AG09309 (cell line): ENCODE data around the gene HOXB8.

Source experiments
- DNase-seq: peaks from one replicate; pipeline ENCODE4 v3.0.0-alpha.2; 2010; ENCODE audit warnings: low read depth
- H3K4me3 ChIP-seq: 2 replicates; pipeline ENCODE4 v1.5.1; 2011; ENCODE audit warnings: mild to moderate bottlenecking, low read depth, low read length, moderate library complexity; ENCODE audit not compliant: control insufficient read depth
- TF ChIP-seq, protein P1 (sequence below): IDR thresholded peaks from 2 replicates; pipeline ENCODE4 v1.5.1; 2011; ENCODE audit warnings: mild to moderate bottlenecking, low read depth, low read length, inconsistent platforms; ENCODE audit not compliant: insufficient read depth, control insufficient read depth; ENCODE audit errors: missing control alignments

The HOXB8 gene

DNA sequence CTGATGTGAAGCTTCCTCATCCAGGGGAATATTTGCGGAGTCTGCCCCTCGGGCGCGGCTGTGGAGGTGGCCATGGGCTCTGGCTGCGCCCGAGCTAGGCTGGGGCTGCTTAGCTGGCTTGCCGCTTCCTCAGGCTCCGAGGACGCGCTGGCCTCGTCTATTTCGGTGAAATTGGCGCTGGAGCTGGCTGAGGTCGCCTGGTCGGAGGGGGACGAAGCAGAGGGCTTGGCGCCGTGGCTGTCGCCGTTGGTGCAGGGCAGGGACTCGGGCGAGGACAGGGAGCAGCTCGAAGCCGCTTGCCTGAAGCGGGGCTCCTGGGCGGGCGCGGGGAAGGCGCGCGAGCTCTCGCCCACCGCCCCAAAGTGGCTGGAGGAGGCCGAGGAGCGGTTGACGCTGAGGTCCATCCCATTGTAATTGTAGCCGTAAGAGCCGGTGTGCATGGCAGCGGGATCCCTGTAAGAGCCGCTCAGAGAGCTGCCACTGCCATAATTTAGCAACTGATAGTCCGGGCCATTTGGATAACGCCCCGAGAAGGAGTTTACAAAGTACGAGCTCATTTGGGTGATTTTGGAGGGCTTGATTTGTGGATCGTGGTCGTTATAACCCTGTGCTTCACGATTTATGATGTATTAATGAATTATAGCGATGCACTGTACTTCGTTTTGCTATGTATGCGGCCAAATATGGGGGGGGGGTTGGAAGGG lies 21.8 kb downstream of the HOXB8 start, which contains the start of gene HOXB5:
HOXB5 (minus strand) TSS at position 654 of the 704 bp plus-strand sequence; CDS start at position 557, 97 bp downstream.
- DNase-seq = no peak
- TF ChIP-seq, protein P1, sequence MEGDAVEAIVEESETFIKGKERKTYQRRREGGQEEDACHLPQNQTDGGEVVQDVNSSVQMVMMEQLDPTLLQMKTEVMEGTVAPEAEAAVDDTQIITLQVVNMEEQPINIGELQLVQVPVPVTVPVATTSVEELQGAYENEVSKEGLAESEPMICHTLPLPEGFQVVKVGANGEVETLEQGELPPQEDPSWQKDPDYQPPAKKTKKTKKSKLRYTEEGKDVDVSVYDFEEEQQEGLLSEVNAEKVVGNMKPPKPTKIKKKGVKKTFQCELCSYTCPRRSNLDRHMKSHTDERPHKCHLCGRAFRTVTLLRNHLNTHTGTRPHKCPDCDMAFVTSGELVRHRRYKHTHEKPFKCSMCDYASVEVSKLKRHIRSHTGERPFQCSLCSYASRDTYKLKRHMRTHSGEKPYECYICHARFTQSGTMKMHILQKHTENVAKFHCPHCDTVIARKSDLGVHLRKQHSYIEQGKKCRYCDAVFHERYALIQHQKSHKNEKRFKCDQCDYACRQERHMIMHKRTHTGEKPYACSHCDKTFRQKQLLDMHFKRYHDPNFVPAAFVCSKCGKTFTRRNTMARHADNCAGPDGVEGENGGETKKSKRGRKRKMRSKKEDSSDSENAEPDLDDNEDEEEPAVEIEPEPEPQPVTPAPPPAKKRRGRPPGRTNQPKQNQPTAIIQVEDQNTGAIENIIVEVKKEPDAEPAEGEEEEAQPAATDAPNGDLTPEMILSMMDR = no peak
- no peak within 1 kb of the TSS; the same call in 1 of the 2 replicates for H3K4me3 ChIP-seq

GRCh38 chr17:48592577-48592976 lies 22.5 kb downstream of the HOXB8 start:
- TF ChIP-seq, protein P1 = no peak
- DNase-seq = no peak
- H3K4me3 ChIP-seq = no peak overlapping the region

DNA sequence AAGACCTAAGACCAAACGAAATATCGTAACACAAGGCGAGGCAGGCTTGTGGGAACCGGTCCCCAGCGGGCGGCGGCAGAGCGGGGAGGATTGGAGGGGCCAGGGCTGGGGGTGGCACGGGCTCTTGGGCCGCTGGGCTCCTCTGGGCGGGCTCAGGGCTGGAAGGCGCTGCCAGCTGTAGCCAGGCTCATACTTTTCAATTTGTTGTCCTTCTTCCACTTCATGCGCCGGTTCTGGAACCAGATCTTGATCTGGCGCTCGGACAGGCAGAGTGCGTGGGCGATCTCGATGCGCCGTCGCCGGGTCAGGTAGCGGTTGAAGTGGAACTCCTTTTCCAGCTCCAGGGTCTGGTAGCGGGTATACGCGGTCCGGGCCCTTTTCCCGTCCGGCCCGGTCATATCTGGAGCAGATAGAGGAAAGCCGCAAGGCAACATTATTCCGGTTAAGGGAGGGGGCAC lies 23.0 kb downstream of the HOXB8 start:
- H3K4me3 ChIP-seq = no peak overlapping the region
- TF ChIP-seq, protein P1 = no peak
- no peak for DNase-seq

- DNase-seq = no peak
- no peak overlapping the region for H3K4me3 ChIP-seq
- TF ChIP-seq, protein P1 = no peak
Measured at GRCh38 chr17:48591255-48592056, 23.6 kb downstream of the HOXB8 start.

DNA sequence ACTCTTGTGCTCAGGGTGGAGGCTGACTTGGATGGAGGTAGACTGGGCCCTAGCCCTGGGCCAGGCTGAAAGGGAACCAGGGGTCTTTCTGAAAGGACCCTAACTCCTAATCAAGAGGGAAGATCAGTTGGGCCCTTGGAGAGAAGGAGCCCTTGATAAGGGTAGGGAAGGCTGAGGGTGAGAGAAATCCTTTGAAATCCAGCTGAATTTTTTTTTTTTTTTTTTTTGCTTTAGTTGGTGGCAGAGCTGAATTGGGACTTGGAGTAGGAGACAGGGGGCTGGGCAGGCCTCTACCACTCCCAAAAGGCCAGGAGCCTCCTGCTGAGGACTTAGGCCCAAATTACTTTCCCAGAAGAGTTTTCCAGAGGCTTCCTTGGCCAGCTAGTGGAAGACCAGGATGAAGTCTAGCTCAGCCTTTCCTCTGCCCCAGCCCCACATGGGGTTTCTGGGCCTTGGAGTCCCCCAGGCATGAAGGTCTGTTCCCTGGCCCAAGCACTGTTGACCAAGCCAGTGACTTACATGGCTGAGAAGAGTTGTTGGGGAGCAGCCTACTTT lies 24.4 kb downstream of the HOXB8 start:
- TF ChIP-seq, protein P1 = no peak
- no peak for DNase-seq
- no peak overlapping the region for H3K4me3 ChIP-seq

GRCh38 chr17:48589831-48590606 lies 25.1 kb downstream of the HOXB8 start, which contains the start of gene HOXB3:
HOXB3 (minus strand) TSS chr17:48590241; CDS start chr17:48552474, 37,767 bp downstream.
- H3K4me3 ChIP-seq = no peak within 1 kb of the TSS
- TF ChIP-seq, protein P1 = no peak
- DNase-seq = no peak
